Keratinocyte (primary cell): ENCODE measurements around the gene FGF12.

Experiments
- EZH2 ChIP-seq: IDR thresholded peaks from one replicate; pipeline ENCODE4 v1.6.1; 2012; ENCODE audit warnings: inconsistent platforms, mild to moderate bottlenecking, low read length, moderate library complexity
- TF ChIP-seq, protein P1 (sequence below), 3 experiments: IDR thresholded peaks in 1 of 3; conservative IDR thresholded peaks in 1 of 3; optimal IDR thresholded peaks in 1 of 3; 2 replicates in 2 of 3; 3 replicates in 1 of 3; pipeline versions ENCODE3 to v1.5.1; 2011; ENCODE audit warnings: low read length in 3 of 3, mild to moderate bottlenecking in 3 of 3, moderate library complexity in 2 of 3, control low read depth in 1 of 3, inconsistent platforms in 1 of 3; ENCODE audit not compliant: insufficient read depth in 2 of 3; ENCODE audit errors: extremely low read depth in 1 of 3

- TF ChIP-seq, protein P1, sequence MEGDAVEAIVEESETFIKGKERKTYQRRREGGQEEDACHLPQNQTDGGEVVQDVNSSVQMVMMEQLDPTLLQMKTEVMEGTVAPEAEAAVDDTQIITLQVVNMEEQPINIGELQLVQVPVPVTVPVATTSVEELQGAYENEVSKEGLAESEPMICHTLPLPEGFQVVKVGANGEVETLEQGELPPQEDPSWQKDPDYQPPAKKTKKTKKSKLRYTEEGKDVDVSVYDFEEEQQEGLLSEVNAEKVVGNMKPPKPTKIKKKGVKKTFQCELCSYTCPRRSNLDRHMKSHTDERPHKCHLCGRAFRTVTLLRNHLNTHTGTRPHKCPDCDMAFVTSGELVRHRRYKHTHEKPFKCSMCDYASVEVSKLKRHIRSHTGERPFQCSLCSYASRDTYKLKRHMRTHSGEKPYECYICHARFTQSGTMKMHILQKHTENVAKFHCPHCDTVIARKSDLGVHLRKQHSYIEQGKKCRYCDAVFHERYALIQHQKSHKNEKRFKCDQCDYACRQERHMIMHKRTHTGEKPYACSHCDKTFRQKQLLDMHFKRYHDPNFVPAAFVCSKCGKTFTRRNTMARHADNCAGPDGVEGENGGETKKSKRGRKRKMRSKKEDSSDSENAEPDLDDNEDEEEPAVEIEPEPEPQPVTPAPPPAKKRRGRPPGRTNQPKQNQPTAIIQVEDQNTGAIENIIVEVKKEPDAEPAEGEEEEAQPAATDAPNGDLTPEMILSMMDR (optimal IDR thresholded peaks at IDR 0.05 in 1 of 3, IDR thresholded peaks at IDR 0.05 in 1 of 3, conservative IDR thresholded peaks at IDR 0.05 in 1 of 3; ENCODE audit: extremely low read depth in 1 of 3, insufficient read depth in 2 of 3, low read length in 3 of 3): peak in 1 of 3 experiments; percentile 28
- TF ChIP-seq EZH2: no peak
Observed at GRCh38 chr3:192237992-192238608, 489.2 kb downstream of the FGF12 start.
